Head of caudate nucleus (tissue), 42 donors: ENCODE data around the gene ZNF624.

Experiments
- DNase-seq, 42 donors: peaks; one replicate each; pipeline versions ENCODE4 v3.0.0 to v3.0.0-alpha.2; 2020 to 2021; ENCODE audit warnings: mixed read lengths in 7 of 42
- intact Hi-C: fragments of 100-400 bp; cut with DNase I; formaldehyde crosslinking; loops from one replicate; pipeline ENCODE4 v1.15.0; 2022

The ZNF624 gene

GRCh38 chr17:16617481-16618060 lies 36.1 kb downstream of the ZNF624 start:
- intact Hi-C loops = no loop called here
- no peak for DNase-seq

GRCh38 chr17:16599537-16599936 lies 54.1 kb downstream of the ZNF624 start:
- DNase-seq = no peak
- intact Hi-C loops = no loop called here

DNA sequence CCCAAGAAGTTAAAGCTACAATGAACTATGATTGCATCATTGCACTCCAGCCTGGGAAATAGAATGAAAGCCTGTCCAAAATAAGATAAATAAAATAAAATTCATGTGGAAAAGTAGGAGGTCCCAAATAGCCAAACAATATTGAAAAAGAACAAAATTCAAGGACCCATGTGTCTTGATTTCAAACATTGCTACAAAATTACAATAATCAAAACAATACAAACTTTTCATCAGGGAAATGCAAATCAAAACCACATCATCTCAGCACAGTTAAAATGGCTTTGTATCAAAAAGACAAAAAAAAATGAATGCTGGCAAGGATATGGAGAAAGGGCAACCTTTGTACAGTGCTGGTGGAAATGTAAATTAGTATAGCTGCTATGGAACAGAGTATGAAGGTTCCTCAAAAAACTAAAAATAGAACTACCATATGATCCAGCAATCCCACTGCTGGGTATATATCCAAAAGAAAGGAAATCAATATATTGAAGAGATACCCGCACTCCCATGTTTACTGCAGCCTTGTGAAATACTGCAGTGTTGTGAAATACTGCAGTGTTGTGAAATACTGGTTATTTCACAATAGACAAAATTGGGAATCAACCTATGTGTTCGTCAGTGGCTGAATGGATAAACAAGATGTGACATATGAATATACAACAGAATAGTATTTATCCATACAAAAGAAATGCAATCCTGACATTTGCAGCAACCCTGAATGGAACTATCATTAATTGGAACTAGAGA lies 60.1 kb downstream of the ZNF624 start:
- intact Hi-C loops = no loop called here
- no peak for DNase-seq

GRCh38 chr17:16589097-16589969 lies 64.3 kb downstream of the ZNF624 start:
- intact Hi-C loops = loop anchor here (5.0 kb wide), 1 partner anchor 52 kb away; no protein-coding TSS in a partner anchor
- DNase-seq = peak; percentile 84 to 97 (median 93)

DNA sequence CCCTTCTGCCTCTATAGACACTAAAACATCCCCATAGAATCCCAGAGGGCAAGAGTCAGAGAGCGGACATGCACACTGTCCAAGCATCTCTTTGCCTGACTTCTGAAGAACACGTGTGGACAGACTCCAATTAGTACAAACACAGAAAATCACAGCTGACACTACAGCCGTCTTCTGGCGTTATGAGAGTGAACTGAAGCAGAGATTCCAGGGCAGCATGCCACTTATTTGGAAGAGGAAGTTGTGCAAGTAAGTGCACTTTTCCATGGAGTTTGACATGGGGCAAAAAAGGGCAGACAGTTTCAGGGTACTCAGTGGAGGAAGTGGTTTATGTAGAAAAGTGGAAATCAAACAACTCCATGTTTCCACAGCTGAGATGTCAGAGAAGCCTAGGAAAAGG lies 67.9 kb downstream of the ZNF624 start:
- intact Hi-C loops = loop anchor here (5.0 kb wide), 1 partner anchor 48 kb away; no protein-coding TSS in a partner anchor
- DNase-seq = no peak

- intact Hi-C loops = no loop called here
- DNase-seq = peak; percentile 90 to 98 (median 95)
These were observed 69.2 kb downstream of the ZNF624 start for GRCh38 chr17:16584273-16584995.

- DNase-seq = no peak
- intact Hi-C loops = no loop called here
These were observed 69.9 kb downstream of the ZNF624 start for GRCh38 chr17:16583781-16584180.

DNA sequence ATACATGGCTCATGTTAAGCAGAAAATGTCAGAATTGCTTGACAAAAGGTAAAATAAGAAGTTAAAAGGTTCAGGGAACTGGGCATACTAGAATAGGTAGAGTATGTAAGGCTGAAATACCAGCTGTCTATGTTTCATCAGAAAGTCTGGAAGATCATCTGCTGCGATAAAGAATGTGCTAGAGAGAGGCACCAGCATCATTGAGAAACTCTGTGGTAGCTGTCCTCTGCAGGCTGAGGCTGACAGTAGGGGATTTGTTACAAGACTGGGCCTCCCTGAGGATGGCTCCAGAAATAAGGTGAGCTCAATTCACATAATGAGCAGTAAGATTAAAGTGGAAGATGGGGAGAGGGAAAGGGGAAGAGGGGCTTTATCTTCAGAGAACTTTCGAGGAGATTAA lies 80.2 kb downstream of the ZNF624 start:
- intact Hi-C loops = loop anchor here (5.0 kb wide), 1 partner anchor 36 kb away; no protein-coding TSS in a partner anchor
- DNase-seq = no peak
